ENCODE measurements around the gene CSTPP1. TPM values are rescaled to one million over a fixed set of nuclear protein-coding genes. Genes with fewer than 3 reads are reported as not detected.
A peak's percentile ranks its signal among the peaks of the same experiment; 100 is the strongest.
"Not testable (repeated sequence)": the region's sequence is repeated elsewhere in the genome, so short reads cannot be mapped to it uniquely, and the experiment has no call there.

CSTPP1 gene
- total and polyA plus RNA-seq, 2 donors, result 20.7 to 20.9 TPM

GRCh38 chr11:47184711-47185304, 248.2 kb downstream of the CSTPP1 start:
- WGBS, result 34% methylated on average over 13 of the region's 13 CpGs
- peak overlapping the region; percentile 70 for H3K4me3 ChIP-seq (ENCODE audit: low read depth, low read length)
- no peak overlapping the region for H3K27ac ChIP-seq (ENCODE audit: low read depth)
- H3K4me1 ChIP-seq (ENCODE audit: insufficient read depth), result no peaks in the 10 kb centered on the region
- no peaks in the 10 kb centered on the region for H3K36me3 ChIP-seq (ENCODE audit: insufficient read depth)
- DNase-seq (ENCODE audit: extremely low spot score), result no peak

DNA sequence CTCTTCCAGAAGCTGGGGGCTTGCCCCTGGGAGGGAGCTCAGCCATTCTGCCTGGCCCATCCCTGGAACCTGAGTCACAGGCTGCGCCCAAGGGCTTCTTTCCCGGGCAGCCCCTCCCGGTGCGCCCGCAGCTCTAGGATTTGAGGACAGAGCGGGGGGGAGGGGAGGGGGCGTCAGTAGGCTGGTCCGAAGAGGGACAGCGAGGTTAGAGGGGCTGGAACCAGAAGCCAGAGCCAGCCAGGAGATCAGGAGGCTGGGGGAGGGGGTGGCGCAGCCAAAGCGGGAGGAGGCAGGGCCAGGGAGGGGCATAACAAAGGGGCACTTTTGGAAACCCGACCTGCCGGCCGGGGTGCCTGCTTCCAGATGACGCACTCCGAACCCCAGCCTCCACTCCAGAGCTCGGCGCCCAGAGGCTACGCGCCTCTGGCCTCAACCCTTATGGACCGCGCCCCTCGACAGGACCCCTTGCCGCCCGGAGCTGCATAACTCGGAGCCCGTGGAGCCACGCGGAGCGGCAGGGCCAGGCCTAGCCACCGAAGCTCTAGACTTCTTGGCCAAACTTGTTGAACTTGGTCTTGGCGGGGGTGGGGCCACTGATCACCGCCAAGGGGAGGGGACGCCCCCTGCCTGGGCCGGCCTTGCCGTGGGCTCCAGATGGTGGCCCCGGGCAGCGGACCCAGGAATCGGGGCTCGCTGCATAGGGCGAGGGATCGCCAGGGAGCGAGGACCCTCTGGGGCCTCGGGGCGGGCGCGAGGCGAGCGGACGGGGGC, 248.9 kb downstream of the CSTPP1 start:
- H3K4me3 ChIP-seq (ENCODE audit: low read depth, low read length), result peak overlapping the region; percentile 70
- H3K27ac ChIP-seq (ENCODE audit: low read depth), result no peak overlapping the region
- no peaks in the 10 kb centered on the region for H3K4me1 ChIP-seq (ENCODE audit: insufficient read depth)
- no peak for DNase-seq (ENCODE audit: extremely low spot score)
- no peaks in the 10 kb centered on the region for H3K36me3 ChIP-seq (ENCODE audit: insufficient read depth)
- 3% methylated on average over 50 of the region's 50 CpGs for WGBS

DNA sequence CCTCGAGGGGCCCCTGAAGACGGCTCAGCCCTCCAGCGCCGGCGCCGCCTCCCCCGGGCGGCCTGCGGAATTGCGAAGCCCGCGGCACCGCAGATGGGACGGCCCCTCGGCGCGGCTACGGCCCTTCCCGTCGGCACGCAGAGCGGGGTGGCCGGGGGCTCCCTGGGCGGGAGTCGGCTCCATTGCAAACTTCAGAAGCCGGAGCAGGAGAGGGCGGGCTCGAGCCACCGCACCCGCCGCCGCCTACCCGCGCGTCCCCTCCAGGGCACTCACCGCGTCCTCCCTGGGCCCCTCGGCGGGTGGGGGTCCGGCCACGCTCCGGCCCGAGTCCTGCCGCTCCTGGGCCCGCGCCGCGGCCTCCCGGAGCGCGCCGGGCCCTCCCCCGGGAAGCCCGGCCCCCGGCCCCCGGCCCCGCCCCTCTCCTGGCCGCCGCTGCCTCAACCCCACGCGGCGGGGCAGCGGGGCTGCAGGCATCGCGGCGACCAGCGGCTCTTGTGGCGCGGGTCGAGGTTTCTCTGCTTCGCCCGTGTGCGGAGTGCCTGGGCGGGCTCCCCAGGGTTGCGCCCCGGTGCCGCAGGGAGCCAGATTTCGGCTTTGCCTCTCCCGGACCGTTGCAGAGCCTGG, 249.6 kb downstream of the CSTPP1 start, which contains the start of gene PACSIN3:
Gene PACSIN3 (minus strand): TSS at position 359 of the 624 bp plus-strand sequence. CDS start 3,707 bp downstream, outside the sequence.
- Histone ChIP-seq H3K36me3 (ENCODE audit: insufficient read depth) (no peaks in the 10 kb centered on the region), H3K4me3 (ENCODE audit: low read depth, low read length) (peak within 1 kb of the TSS; percentile 70), H3K4me1 (ENCODE audit: insufficient read depth) (no peaks in the 10 kb centered on the region), H3K27ac (ENCODE audit: low read depth) (no peak within 1 kb of the TSS)
- WGBS, result under 1% methylated on average over 80 of the region's 80 CpGs
- DNase-seq (ENCODE audit: extremely low spot score), result no peak

DNA sequence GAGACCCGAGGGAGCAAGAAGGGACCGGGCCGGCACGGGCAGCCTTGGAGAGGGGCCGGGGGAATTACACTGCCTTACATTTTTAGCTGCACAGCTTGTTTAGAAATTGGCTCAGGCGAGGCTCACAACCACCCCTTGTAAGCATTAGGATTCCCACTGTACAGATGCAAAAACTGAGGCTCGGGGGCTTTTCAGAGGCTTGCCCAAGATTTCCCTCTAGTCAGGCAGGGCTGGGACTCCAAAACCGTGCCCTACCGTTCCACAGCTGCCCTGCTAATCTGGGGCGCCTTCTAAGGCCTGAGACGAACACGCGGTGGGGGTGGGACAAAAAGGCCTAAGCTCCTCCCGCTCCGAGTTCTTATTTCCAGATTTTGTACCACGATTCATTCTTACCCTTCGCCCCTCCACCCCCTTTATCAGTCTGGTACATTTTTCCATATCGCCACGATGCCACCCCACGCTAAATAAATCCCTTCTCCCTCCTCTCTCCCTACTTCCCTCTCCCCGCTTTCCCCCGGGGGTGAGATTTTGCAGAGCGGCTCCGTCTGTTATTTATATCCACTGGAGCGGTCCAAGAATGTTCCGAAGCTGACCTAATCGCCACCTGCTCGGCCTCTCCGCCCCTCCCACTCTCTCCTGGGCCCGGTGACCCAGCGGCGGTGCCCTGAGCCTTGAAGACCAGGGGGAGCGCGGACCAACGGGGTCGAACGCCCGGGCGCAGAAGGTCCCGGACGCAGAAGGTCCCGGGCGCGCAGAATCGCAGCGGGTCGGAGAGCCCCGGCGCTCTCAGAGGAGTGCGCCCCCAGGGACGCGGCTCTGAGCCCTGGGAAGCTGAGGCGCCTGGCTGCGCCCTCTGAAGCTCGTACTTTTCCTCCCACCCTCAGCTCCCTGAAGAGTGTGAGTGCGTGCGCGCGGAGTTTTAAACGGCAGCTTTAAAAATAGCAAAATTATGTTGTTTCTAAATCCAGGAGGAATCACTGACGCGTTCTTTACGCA, 250.4 kb downstream of the CSTPP1 start:
- H3K36me3 ChIP-seq (ENCODE audit: insufficient read depth), result no peaks in the 10 kb centered on the region
- 1% methylated on average over 63 of the region's 63 CpGs for WGBS
- no peaks in the 10 kb centered on the region for H3K4me1 ChIP-seq (ENCODE audit: insufficient read depth)
- peak overlapping the region; percentile 70 for H3K4me3 ChIP-seq (ENCODE audit: low read depth, low read length)
- no peak overlapping the region for H3K27ac ChIP-seq (ENCODE audit: low read depth)
- DNase-seq (ENCODE audit: extremely low spot score), result no peak

DNA sequence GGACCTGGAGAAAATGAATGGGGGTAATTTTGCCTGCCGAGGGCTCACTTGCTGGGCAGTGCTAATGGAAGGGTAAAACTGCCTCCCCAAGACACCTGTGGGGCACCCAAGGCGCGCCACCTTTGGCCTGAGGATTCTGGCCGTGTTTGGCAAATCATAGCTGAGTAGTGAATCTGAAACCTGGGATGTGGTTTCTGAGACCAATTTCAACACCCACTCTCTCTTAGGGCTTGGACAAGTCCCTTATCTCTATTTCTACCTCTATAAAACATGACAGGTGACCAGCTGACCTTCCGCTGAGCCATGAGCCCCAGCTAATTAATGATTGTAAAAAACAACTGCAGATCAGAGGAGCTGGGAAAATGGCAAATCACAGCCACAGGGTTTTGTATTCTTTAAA, 251.2 kb downstream of the CSTPP1 start:
- 27% methylated on average over 5 of the region's 5 CpGs for WGBS
- H3K4me1 ChIP-seq (ENCODE audit: insufficient read depth), result no peaks in the 10 kb centered on the region
- no peaks in the 10 kb centered on the region for H3K36me3 ChIP-seq (ENCODE audit: insufficient read depth)

DNA sequence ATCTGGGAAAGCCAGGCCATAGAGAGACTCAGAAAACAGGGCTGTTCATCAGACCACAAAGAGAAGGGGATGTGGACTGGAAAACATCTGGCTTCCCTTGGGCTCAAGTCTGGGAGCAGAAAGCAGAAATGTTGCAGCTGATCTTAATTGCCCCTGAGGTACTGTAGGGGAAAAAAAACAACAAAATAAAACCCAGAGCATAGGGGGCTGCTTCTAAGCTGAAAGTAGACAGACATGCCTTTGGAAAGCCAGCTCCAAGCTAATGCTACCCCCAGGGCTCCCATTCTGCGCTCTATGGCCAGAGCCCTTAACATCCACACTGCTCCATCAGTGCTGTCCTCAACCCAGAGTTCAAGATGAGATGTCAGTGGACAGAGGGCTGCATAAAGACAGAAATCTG, 251.7 kb downstream of the CSTPP1 start:
- WGBS, result 95% methylated on average over 1 of the region's 1 CpG
- H3K27ac ChIP-seq (ENCODE audit: low read depth), result no peak overlapping the region
- H3K4me1 ChIP-seq (ENCODE audit: insufficient read depth), result no peaks in the 10 kb centered on the region
- H3K36me3 ChIP-seq (ENCODE audit: insufficient read depth), result no peaks in the 10 kb centered on the region
- no peak for DNase-seq (ENCODE audit: extremely low spot score)
- no peak overlapping the region for H3K4me3 ChIP-seq (ENCODE audit: low read depth, low read length)

More for the DNA sequence above, 251.2 kb downstream of the CSTPP1 start:
- Histone ChIP-seq H3K4me3 (ENCODE audit: low read depth, low read length) (no peak overlapping the region), H3K27ac (ENCODE audit: low read depth) (no peak overlapping the region)
- no peak for DNase-seq (ENCODE audit: extremely low spot score)

DNA sequence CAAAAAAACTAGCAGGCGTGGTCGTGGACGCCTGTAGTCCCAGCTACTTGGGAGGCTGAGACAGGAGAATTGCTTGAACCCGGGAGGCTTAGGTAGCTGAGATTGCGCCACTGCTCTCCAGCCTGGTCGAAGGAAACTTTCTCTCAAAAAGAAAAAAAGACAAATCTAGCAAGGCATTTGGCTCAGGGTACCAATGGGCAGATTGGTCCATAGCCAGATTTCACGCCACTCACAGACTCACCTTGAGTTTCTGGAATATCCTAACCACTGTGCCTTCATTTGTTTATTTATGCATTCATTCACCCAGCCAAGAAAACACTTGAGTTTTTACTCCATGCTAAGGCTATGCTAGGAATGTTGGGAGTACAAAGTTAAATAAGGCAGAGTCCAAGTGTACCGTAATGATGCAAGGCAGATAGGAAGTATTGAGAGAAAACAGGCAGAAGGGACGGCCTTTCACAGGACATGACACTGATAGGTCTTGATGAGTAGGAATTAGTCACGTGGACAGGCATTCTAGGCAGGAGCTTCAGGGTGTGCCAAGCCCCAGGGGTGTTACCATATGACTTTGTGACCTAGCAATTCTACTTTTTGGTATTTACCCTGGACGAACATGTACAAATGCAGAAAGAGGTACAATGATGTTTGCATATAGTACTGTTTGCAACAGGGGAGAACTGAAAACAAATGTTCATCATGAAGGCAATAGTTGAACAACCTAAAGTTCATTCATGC, 252.7 kb downstream of the CSTPP1 start:
- Histone ChIP-seq H3K36me3 (ENCODE audit: insufficient read depth) (no peaks in the 10 kb centered on the region), H3K4me3 (ENCODE audit: low read depth, low read length) (no peak overlapping the region), H3K4me1 (ENCODE audit: insufficient read depth) (no peaks in the 10 kb centered on the region), H3K27ac (ENCODE audit: low read depth) (no peak overlapping the region)
- no peak for DNase-seq (ENCODE audit: extremely low spot score)
- 67% methylated on average over 11 of the region's 11 CpGs for WGBS

GRCh38 chr11:47191137-47191536, 254.6 kb downstream of the CSTPP1 start:
- not testable (repeated sequence) for H3K4me3 ChIP-seq (ENCODE audit: low read depth, low read length); H3K27ac ChIP-seq (ENCODE audit: low read depth); H3K36me3 ChIP-seq (ENCODE audit: insufficient read depth); DNase-seq (ENCODE audit: extremely low spot score); H3K4me1 ChIP-seq (ENCODE audit: insufficient read depth)
- WGBS, result 85% methylated on average over 10 of the region's 10 CpGs

- Histone ChIP-seq H3K27ac (ENCODE audit: low read depth) (no peak overlapping the region), H3K36me3 (ENCODE audit: insufficient read depth) (no peaks in the 10 kb centered on the region), H3K4me1 (ENCODE audit: insufficient read depth) (no peaks in the 10 kb centered on the region), H3K4me3 (ENCODE audit: low read depth, low read length) (no peak overlapping the region)
- DNase-seq (ENCODE audit: extremely low spot score), result no peak
- WGBS, result 70% methylated on average over 4 of the region's 4 CpGs
Measured at GRCh38 chr11:47192111-47192510, 255.6 kb downstream of the CSTPP1 start.

- not testable (repeated sequence) for H3K4me3 ChIP-seq (ENCODE audit: low read depth, low read length); DNase-seq (ENCODE audit: extremely low spot score); H3K4me1 ChIP-seq (ENCODE audit: insufficient read depth); H3K36me3 ChIP-seq (ENCODE audit: insufficient read depth); H3K27ac ChIP-seq (ENCODE audit: low read depth)
- WGBS, result 94% methylated on average over 9 of the region's 9 CpGs
Measured at GRCh38 chr11:47198161-47198560, 261.6 kb downstream of the CSTPP1 start.

DNA sequence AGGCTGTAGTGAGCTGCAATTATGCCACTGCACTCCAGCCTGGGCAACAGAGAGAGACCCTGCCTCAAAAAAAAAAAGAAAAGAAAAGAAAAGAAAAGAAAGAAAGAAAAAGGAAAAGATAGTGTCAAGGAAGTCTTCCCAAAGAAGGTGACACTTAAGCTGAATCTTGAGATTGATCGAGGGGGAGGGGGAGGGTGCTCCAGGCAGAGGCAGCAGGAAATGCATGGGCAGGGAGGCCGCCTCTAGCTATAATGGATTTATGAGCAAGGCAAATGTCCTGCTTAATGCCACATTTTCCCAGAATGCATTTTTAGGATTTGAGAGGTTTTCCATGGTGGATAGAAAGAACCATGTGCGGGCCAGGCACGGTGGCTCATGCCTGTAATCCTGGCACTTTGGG, 264.5 kb downstream of the CSTPP1 start:
- H3K27ac ChIP-seq (ENCODE audit: low read depth), result no peak overlapping the region
- no peak for DNase-seq (ENCODE audit: extremely low spot score)
- 64% methylated on average over 4 of the region's 4 CpGs for WGBS

GRCh38 chr11:47202576-47202975, 266.0 kb downstream of the CSTPP1 start:
- 74% methylated on average over 5 of the region's 5 CpGs for WGBS
- no peak overlapping the region for H3K27ac ChIP-seq (ENCODE audit: low read depth)
- no peaks in the 10 kb centered on the region for H3K36me3 ChIP-seq (ENCODE audit: insufficient read depth)
- DNase-seq (ENCODE audit: extremely low spot score), result no peak
- no peak overlapping the region for H3K4me3 ChIP-seq (ENCODE audit: low read depth, low read length)
- no peaks in the 10 kb centered on the region for H3K4me1 ChIP-seq (ENCODE audit: insufficient read depth)

More for the DNA sequence above, 264.5 kb downstream of the CSTPP1 start:
- Histone ChIP-seq H3K4me3 (ENCODE audit: low read depth, low read length) (no peak overlapping the region), H3K36me3 (ENCODE audit: insufficient read depth) (no peaks in the 10 kb centered on the region), H3K4me1 (ENCODE audit: insufficient read depth) (no peaks in the 10 kb centered on the region)
